ENCODE results near the gene COL3A1.

The COL3A1 gene

GRCh38 chr2:189002079-189002478, 27.9 kb downstream of the COL3A1 start:
- H3K4me3 ChIP-seq (ENCODE audit: low read depth, low read length), result no peak overlapping the region
- no peak for DNase-seq (ENCODE audit: low read depth)
- TF ChIP-seq, protein P1, sequence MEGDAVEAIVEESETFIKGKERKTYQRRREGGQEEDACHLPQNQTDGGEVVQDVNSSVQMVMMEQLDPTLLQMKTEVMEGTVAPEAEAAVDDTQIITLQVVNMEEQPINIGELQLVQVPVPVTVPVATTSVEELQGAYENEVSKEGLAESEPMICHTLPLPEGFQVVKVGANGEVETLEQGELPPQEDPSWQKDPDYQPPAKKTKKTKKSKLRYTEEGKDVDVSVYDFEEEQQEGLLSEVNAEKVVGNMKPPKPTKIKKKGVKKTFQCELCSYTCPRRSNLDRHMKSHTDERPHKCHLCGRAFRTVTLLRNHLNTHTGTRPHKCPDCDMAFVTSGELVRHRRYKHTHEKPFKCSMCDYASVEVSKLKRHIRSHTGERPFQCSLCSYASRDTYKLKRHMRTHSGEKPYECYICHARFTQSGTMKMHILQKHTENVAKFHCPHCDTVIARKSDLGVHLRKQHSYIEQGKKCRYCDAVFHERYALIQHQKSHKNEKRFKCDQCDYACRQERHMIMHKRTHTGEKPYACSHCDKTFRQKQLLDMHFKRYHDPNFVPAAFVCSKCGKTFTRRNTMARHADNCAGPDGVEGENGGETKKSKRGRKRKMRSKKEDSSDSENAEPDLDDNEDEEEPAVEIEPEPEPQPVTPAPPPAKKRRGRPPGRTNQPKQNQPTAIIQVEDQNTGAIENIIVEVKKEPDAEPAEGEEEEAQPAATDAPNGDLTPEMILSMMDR (IDR thresholded peaks at IDR 0.05; ENCODE audit: low read depth, low read length, missing control alignments), result no peak

GRCh38 chr2:189008555-189009262, 34.5 kb downstream of the COL3A1 start:
- TF ChIP-seq, protein P1 (IDR thresholded peaks at IDR 0.05; ENCODE audit: low read depth, low read length, missing control alignments), result no peak
- H3K4me3 ChIP-seq (ENCODE audit: low read depth, low read length), result no peak overlapping the region
- DNase-seq (ENCODE audit: low read depth), result no peak

DNA sequence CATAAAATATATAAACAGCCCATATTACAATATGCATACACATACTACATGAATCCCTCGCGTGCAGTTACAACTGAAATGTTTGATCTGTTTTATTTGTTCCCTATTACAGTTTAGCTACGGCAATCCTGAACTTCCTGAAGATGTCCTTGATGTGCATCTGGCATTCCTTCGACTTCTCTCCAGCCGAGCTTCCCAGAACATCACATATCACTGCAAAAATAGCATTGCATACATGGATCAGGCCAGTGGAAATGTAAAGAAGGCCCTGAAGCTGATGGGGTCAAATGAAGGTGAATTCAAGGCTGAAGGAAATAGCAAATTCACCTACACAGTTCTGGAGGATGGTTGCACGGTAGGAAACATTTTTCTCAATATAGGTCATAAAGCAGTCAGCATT, 36.4 kb downstream of the COL3A1 start:
- H3K4me3 ChIP-seq (ENCODE audit: low read depth, low read length), result no peak overlapping the region
- TF ChIP-seq, protein P1 (IDR thresholded peaks at IDR 0.05; ENCODE audit: low read depth, low read length, missing control alignments), result no peak
- no peak for DNase-seq (ENCODE audit: low read depth)

DNA sequence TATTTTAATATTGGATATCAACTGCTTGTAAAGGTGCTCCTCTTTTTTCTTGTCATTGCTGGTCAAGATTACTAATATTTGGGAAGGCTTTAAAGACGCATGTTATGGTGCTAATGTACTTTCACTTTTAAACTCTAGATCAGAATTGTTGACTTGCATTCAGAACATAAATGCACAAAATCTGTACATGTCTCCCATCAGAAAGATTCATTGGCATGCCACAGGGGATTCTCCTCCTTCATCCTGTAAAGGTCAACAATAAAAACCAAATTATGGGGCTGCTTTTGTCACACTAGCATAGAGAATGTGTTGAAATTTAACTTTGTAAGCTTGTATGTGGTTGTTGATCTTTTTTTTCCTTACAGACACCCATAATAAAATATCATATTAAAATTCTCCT, 38.2 kb downstream of the COL3A1 start:
- TF ChIP-seq, protein P1 (IDR thresholded peaks at IDR 0.05; ENCODE audit: low read depth, low read length, missing control alignments), result no peak

DNA sequence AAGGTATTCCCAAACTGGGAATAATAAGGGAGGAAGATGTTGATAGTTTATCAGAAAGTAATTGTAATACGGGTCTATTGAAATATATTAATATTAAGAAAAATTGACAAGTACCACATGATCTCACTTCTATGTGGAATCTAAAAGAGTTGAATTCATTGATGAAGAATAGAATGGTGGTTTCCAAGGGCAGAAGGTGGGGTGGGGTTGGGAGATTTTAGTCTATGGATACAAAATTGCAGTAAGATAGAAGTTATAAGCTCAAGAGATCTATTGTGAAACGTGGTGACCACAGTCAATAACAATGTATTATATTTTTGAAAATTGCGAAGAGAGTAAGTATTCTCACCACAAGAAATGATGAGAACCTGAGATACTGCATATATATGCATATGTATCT, 38.9 kb downstream of the COL3A1 start:
- TF ChIP-seq, protein P1 (IDR thresholded peaks at IDR 0.05; ENCODE audit: low read depth, low read length, missing control alignments), result no peak
- no peak for DNase-seq (ENCODE audit: low read depth)

More for the DNA sequence above, 38.2 kb downstream of the COL3A1 start:
- no peak overlapping the region for H3K4me3 ChIP-seq (ENCODE audit: low read depth, low read length)
- no peak for DNase-seq (ENCODE audit: low read depth)

GRCh38 chr2:189013671-189014448, 39.7 kb downstream of the COL3A1 start:
- TF ChIP-seq, protein P1 (IDR thresholded peaks at IDR 0.05; ENCODE audit: low read depth, low read length, missing control alignments), result no peak
- no peak overlapping the region for H3K4me3 ChIP-seq (ENCODE audit: low read depth, low read length)
- DNase-seq (ENCODE audit: low read depth), result no peak

More for the DNA sequence above, 38.9 kb downstream of the COL3A1 start:
- H3K4me3 ChIP-seq (ENCODE audit: low read depth, low read length), result no peak overlapping the region
